Central memory CD8-positive, alpha-beta T cell (primary cell): ENCODE data around the gene COG7.
"Not testable (repeated sequence)": the region's sequence is repeated elsewhere in the genome, so short reads cannot be mapped to it uniquely, and the experiment has no call there.

Experiments
- ATAC-seq: fragments of 150-1000 bp; cut with Tn5 transposase; replicated peaks from 2 replicates; pipeline ENCODE4 v1.10.0; 2022; ENCODE audit warnings: mild to moderate bottlenecking, moderate FRiP score, moderate number of reproducible peaks; ENCODE audit not compliant: poor library complexity, severe bottlenecking; ENCODE audit errors: extremely low read depth
- DNase-seq, 2 donors: peaks; one replicate each; pipeline ENCODE4 v3.0.0; 2021; ENCODE audit warnings: low spot score in 2 of 2
- H3K27ac Mint-ChIP-seq: one replicate; pipeline ENCODE4 v1.8.0; 2022; ENCODE audit warnings: low read depth, mild to moderate bottlenecking, moderate library complexity, mixed read lengths
- H3K27me3 Mint-ChIP-seq: one replicate; pipeline ENCODE4 v1.8.0; 2022; ENCODE audit warnings: mixed read lengths
- H3K36me3 Mint-ChIP-seq: one replicate; pipeline ENCODE4 v1.8.0; 2022; ENCODE audit warnings: mild to moderate bottlenecking, moderate library complexity, mixed read lengths; ENCODE audit not compliant: insufficient read depth
- H3K4me1 Mint-ChIP-seq: one replicate; pipeline ENCODE4 v1.8.0; 2022; ENCODE audit warnings: mixed read lengths
- H3K4me3 Mint-ChIP-seq: one replicate; pipeline ENCODE4 v1.8.0; 2022; ENCODE audit warnings: mild to moderate bottlenecking, moderate library complexity, mixed read lengths
- H3K9me3 Mint-ChIP-seq: one replicate; pipeline ENCODE4 v1.8.0; 2022; ENCODE audit warnings: mixed read lengths

The COG7 gene

GRCh38 chr16:23388786-23389185 lies 64.2 kb downstream of the COG7 start:
- Mint-ChIP-seq H3K27me3 (no peaks in the 10 kb centered on the region), H3K27ac (no peak overlapping the region), H3K4me1 (no peaks in the 10 kb centered on the region), H3K9me3 (no peaks in the 10 kb centered on the region), H3K36me3 (peaks cover 25% of the 10 kb centered on the region), H3K4me3 (no peak overlapping the region)
- DNase-seq: no peak
- ATAC-seq: no peak

- Mint-ChIP-seq H3K4me1 (no peaks in the 10 kb centered on the region), H3K9me3 (no peaks in the 10 kb centered on the region), H3K27ac (no peak overlapping the region), H3K4me3 (no peak overlapping the region), H3K27me3 (no peaks in the 10 kb centered on the region), H3K36me3 (peaks cover 19% of the 10 kb centered on the region)
- DNase-seq: no peak
- ATAC-seq: no peak
Observed at GRCh38 chr16:23387666-23388065, 65.3 kb downstream of the COG7 start.

DNA sequence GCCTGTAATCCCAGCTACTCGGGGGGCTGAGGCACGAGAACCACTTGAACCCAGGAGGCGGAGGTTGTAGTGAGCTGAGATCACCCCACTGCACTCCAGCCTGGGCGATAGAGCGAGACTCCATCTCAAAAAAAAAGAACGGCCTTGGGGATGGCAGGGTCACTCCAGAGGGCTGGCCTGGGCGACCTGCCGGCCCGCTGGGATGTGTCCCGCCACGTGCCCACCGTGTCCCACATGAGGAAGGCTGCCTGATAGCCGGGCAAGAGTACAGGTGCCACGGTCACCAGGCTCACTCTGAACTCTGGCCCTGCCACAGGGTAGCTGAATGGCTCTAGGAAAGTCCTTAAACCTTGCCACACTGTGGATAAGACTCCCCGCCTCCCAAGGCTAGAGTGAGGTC lies 67.5 kb downstream of the COG7 start:
- Mint-ChIP-seq H3K4me3 (no peak overlapping the region), H3K4me1 (no peaks in the 10 kb centered on the region), H3K9me3 (no peaks in the 10 kb centered on the region), H3K36me3 (peaks cover 14% of the 10 kb centered on the region), H3K27me3 (no peaks in the 10 kb centered on the region), H3K27ac (no peak overlapping the region)
- no peak for ATAC-seq
- DNase-seq: no peak

DNA sequence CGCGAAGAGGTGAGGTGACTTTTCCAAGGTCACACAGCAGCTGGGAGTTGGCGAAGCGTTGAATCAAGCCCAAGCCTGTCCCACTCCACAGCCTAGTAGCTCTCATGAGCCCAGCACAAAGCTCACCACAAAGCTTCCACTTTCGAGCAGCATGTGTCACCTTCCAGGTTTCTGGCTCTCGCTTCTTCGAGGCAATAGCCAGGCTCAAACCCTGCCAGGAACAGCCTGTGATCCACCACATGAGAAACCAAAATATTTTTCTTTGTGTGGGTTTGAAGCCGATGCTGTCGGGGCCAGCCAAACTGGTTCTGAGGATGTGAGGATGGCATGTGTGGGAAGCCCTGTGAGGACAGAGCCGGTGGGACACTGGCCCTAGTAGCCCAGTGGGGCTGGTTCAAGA lies 68.1 kb downstream of the COG7 start:
- no peaks in the 10 kb centered on the region for H3K27me3 Mint-ChIP-seq
- DNase-seq: no peak
- no peaks in the 10 kb centered on the region for H3K9me3 Mint-ChIP-seq
- peaks cover 11% of the 10 kb centered on the region for H3K36me3 Mint-ChIP-seq
- H3K4me1 Mint-ChIP-seq: no peaks in the 10 kb centered on the region
- ATAC-seq: no peak
- H3K27ac Mint-ChIP-seq: no peak overlapping the region
- H3K4me3 Mint-ChIP-seq: no peak overlapping the region

DNA sequence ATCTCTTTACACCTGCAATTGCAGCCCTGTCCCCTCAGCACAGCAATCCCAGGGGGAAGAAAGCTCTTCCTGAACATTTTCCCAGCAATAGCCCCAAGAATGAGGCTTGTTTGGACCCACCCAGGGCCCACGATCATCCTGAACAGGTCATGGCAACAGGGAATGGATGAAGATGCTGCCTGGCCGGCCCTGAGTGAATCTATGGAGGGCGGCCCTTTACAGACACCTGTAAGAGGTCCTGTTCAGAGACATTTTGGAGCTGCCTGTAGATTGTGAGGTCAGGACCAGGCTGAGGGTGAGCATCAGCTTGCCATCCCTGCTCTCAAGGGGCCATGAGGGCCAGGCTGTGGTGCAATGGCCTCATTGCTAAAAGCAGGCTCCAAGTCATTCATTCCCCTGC lies 69.1 kb downstream of the COG7 start:
- H3K27me3 Mint-ChIP-seq: peaks cover 7% of the 10 kb centered on the region
- H3K4me3 Mint-ChIP-seq: no peak overlapping the region
- ATAC-seq (no peak), DNase-seq (no peak)
- no peak overlapping the region for H3K27ac Mint-ChIP-seq
- H3K36me3 Mint-ChIP-seq: peaks cover 5% of the 10 kb centered on the region
- H3K4me1 Mint-ChIP-seq: no peaks in the 10 kb centered on the region
- no peaks in the 10 kb centered on the region for H3K9me3 Mint-ChIP-seq

- H3K4me3 Mint-ChIP-seq: no peak overlapping the region
- no peak overlapping the region for H3K27ac Mint-ChIP-seq
- peaks cover 1% of the 10 kb centered on the region for H3K36me3 Mint-ChIP-seq
- DNase-seq: no peak
- H3K27me3 Mint-ChIP-seq: peaks cover 18% of the 10 kb centered on the region
- no peaks in the 10 kb centered on the region for H3K9me3 Mint-ChIP-seq
- no peak for ATAC-seq
- no peaks in the 10 kb centered on the region for H3K4me1 Mint-ChIP-seq
Observed at GRCh38 chr16:23382279-23382678, 70.7 kb downstream of the COG7 start.

DNA sequence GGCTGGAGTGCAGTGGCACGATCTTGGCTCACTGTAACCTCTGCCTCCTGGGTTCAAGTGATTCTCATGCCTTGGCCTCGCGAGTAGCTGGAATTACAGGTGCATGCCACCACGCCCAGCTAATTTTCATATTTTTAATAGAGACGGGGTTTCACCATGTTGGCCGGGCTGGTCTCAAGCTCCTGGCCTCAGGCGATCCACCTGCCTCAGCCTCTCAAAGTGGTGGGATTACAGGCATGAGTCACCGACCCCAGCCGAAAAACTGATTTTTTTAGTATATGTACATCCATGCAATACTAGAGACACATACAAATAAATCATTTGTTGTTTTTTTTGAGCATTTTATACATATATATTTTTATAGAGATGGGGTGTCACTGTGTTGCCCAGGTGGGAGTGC lies 71.3 kb downstream of the COG7 start:
- not testable (repeated sequence) for H3K4me3 Mint-ChIP-seq, H3K9me3 Mint-ChIP-seq, H3K4me1 Mint-ChIP-seq, ATAC-seq, H3K27ac Mint-ChIP-seq, H3K36me3 Mint-ChIP-seq, DNase-seq
- H3K27me3 Mint-ChIP-seq: peaks cover 18% of the 10 kb centered on the region

- no peaks in the 10 kb centered on the region for H3K9me3 Mint-ChIP-seq
- DNase-seq (no peak), ATAC-seq (no peak)
- no peak overlapping the region for H3K4me3 Mint-ChIP-seq
- H3K36me3 Mint-ChIP-seq: peaks cover 1% of the 10 kb centered on the region
- H3K27me3 Mint-ChIP-seq: peaks cover 24% of the 10 kb centered on the region
- no peaks in the 10 kb centered on the region for H3K4me1 Mint-ChIP-seq
- H3K27ac Mint-ChIP-seq: no peak overlapping the region
Observed at GRCh38 chr16:23380501-23380951, 72.5 kb downstream of the COG7 start.

GRCh38 chr16:23379707-23380106 lies 73.3 kb downstream of the COG7 start:
- Mint-ChIP-seq H3K4me1 (no peaks in the 10 kb centered on the region), H3K27ac (no peak overlapping the region)

DNA sequence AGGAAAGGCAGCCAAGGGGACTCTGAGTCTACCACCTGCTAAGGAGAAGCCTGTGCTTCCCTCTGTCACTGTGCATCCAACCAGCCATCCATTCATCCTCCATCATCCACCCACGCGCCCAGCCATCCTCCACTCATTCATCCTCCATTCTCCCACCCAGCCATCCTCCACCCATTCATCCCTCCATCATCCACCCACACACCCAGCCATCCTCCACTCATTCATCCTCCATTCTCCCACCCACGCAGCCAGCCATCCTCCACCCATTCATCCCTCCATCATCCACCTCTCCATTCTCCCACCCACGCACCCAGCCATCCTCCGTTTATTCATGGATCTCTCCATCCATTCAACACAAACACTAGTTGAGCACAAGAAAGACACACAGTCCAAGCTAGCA lies 74.1 kb downstream of the COG7 start:
- Mint-ChIP-seq H3K4me3 (no peak overlapping the region), H3K27me3 (peaks cover 31% of the 10 kb centered on the region), H3K4me1 (no peaks in the 10 kb centered on the region), H3K36me3 (no peaks in the 10 kb centered on the region), H3K9me3 (no peaks in the 10 kb centered on the region), H3K27ac (no peak overlapping the region)
- ATAC-seq (no peak), DNase-seq (no peak)

More at GRCh38 chr16:23379707-23380106, 73.3 kb downstream of the COG7 start:
- H3K4me3 Mint-ChIP-seq: no peak overlapping the region
- DNase-seq: no peak
- H3K9me3 Mint-ChIP-seq: no peaks in the 10 kb centered on the region
- H3K27me3 Mint-ChIP-seq: peaks cover 29% of the 10 kb centered on the region
- ATAC-seq: no peak
- peaks cover 1% of the 10 kb centered on the region for H3K36me3 Mint-ChIP-seq

GRCh38 chr16:23378256-23378655 lies 74.7 kb downstream of the COG7 start:
- Mint-ChIP-seq H3K27ac (no peak overlapping the region), H3K4me1 (no peaks in the 10 kb centered on the region), H3K36me3 (no peaks in the 10 kb centered on the region), H3K9me3 (no peaks in the 10 kb centered on the region), H3K27me3 (peaks cover 38% of the 10 kb centered on the region), H3K4me3 (no peak overlapping the region)
- no peak for ATAC-seq
- DNase-seq: no peak

DNA sequence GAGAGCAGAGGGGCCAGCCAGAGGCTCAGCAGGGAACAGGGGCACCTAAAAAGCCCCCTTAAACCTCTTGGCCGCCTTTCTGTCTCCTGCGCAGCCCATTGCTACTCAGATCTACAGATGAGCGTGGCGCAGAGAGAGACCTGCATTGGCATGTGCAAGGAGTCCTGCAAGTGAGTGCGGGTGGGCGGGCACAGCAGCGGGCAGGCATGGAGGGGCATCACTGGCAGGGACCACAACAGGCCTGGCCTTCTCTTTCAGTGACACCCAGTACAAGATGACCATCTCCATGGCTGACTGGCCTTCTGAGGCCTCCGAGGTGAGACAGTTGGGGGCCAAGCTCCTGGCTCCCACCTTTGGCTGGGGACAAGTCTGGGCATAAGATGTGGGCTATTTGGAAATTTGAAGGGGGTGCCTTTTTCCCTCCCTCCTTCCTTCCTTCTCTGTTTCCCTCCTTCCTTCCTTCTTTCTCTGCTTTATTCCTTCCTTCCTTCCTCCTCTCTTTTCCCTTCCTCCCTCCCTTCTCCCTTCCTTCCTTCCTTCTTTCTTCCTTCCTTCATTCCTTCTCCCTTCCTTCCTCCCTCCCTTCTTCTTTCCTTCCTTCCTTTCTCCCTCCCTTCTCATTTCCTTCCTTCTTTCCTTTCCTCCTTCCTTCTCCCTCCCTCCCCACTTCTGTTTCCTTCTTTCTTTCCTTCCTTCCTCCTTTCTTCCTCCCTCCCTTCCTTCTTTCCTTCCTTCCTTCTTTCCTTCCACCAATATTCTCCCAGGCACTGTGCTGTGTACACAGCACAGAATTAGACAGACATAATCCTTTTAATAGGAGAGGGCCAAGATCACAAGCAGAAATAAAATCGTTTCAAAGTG lies 75.7 kb downstream of the COG7 start:
- Mint-ChIP-seq H3K9me3 (no peaks in the 10 kb centered on the region), H3K36me3 (no peaks in the 10 kb centered on the region), H3K27ac (no peak overlapping the region), H3K4me1 (no peaks in the 10 kb centered on the region), H3K27me3 (peaks cover 42% of the 10 kb centered on the region), H3K4me3 (no peak overlapping the region)
- DNase-seq (no peak), ATAC-seq (no peak)

GRCh38 chr16:23375643-23376042 lies 77.3 kb downstream of the COG7 start:
- ATAC-seq (no peak), DNase-seq (no peak)
- Mint-ChIP-seq H3K27ac (no peak overlapping the region), H3K36me3 (no peaks in the 10 kb centered on the region), H3K4me3 (no peak overlapping the region), H3K9me3 (no peaks in the 10 kb centered on the region), H3K4me1 (no peaks in the 10 kb centered on the region), H3K27me3 (peaks cover 46% of the 10 kb centered on the region)
